ENCODE results near the gene EIF2B4.
A peak's percentile ranks its signal among the peaks of the same experiment; 100 is the strongest.

Gene EIF2B4

GRCh38 chr2:27370026-27370815, at the start of gene EIF2B4, which contains the start of gene SNX17:
EIF2B4 (minus strand) TSS chr2:27370338; CDS start chr2:27370314, 24 bp downstream.
SNX17 (plus strand) TSS chr2:27370616; CDS start chr2:27370744, 128 bp downstream.
- peak; percentile 96 to 100 (median 99) for DNase-seq

- no peak for DNase-seq
These were observed 46.0 kb upstream of the EIF2B4 start for GRCh38 chr2:27416151-27416550.

DNA sequence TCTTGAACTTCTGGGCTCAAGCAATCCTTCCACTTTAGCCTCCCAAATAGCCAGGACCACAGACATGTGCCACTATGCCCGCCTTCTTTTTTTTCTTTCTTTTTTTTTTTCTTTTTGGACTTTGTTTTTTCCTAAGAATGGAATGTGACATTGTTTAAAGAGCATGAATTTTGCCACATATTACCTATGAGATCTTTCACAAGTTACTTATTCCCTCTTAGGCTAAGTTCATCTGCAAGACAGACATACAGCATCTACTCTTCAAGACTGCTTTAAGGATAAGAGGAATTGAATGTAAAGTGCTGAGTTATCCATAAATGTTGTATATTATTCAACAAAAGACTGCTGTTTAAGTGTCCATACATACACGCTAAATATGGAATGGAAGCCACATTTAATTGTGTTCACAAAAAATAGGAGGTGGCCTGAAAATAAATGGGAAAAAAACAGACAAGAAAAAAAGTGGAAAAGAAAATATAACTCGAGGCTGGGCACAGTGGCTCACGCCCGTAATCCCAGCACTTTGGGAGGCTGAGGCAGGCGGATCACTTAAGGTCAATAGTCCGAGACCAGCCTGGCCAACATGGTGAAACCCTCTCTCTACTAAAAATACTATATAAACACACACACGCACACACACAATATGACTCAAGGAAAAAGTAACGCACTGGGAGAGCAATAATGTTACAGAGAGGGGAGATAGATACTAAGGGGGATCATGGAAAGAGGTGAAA, 42.4 kb upstream of the EIF2B4 start:
- no peak for DNase-seq

DNA sequence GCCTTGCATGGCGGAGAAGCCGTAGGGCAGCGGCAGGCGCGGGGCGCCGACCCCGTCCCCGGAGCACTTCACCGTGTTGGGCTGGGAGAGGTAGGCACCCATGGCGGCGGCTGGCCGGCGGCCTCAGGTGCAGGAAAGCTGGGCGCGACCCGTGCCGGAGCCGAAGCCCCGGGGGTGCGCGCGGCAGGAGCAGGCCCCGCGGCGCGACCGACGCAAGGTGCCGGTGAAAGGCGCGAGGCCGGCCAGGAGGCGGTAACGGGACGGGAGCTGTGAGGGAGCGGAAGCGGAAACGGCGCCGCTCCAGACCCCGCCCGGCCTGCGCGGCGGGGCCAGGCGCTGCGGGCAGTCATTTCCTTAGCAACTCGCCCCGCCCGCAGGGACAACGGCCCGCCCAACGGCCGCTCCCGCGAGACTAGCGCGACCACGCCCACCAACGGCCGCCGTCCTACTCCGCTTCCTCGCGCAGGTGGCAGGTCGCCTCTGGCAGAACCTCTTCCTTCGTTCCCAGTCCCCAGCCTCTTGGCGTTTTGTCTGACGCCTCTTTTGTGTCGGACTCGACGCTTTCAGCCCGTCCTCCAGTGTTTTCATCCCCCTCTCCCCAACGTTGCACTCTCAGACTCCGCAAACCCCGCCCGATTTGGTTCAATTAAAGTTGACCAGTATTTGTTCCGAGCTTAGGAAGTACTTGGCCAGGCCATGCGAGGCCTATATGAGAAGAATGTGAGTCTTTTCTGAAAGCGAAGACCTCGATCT, 39.4 kb upstream of the EIF2B4 start, which contains the start of gene PPM1G:
TSS of gene PPM1G (minus strand) at position 271 of the 753 bp plus-strand sequence. CDS start at position 102, 169 bp downstream.
- peak; percentile 24 to 95 (median 89) for DNase-seq

DNA sequence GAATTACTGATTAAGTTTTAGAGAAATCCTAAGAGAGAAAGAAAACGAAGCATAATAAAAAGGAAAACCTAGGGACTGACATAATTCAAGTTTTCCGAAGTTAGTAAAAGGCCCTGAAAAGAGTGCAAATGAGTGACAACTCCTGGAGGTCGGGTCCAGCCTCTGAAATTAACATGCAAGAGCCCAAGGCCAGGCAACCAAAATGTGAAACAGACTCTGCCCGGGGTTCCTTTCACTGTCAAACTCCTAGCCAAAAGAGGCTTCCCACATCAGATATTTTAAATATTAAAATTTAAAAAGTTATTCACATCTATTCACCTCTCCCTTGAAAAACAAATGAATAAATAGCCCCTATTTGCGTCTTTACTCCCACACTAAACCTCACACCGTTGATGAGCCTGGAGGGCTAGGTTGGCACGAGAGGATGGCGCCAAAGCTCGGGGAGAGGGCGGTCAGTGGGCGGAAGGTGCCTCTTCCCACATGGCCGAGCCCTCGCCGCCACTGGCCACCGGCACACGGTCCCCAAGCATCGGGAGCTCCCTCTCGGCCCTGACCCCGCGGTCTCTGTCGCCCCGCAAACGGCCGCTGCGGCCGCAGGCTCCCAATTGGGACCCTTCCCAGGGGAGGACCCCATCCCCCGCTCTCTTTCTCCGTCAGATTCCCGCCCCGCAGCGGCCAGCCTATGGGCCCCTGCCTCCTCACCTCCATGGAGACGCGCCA, 38.6 kb upstream of the EIF2B4 start:
- DNase-seq = no peak

GRCh38 chr2:27407798-27408491, 37.8 kb upstream of the EIF2B4 start:
- no peak for DNase-seq

DNA sequence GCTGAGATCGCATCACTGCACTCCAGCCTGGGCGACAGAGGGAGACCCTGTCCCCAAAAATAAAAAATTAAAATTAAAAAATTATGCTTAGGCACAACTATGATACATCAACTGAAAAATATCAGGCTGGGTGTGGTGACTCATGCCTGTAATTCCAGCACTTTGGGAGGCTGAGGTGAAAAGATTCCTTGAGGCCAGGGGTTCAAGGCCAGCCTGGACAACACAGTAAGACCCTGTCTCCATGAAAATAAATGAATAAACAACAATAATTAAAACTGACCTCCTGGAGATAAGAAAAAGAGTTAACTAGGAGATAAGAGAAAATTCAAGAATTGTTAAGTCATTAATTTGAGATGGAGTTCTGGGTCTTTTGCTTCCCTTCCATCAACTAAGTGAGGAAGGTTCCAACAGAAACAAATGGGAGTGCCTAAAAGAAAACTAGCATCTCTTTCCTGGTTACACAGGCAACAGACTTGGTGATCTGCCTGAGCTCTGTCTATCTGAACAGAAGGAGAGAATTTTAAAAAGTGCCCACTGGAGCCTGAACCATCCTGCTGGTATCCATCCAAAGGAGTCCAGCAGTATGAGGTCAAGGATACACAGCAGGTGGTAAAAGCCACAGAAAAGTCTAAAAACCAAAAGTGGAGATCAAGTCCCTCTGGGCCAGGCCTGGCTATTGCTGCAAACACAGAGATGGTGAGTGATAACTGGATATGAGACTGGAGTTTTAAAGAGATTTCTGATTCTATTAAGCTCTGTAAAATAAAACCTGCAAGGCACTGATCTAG, 30.4 kb upstream of the EIF2B4 start:
- no peak for DNase-seq

DNA sequence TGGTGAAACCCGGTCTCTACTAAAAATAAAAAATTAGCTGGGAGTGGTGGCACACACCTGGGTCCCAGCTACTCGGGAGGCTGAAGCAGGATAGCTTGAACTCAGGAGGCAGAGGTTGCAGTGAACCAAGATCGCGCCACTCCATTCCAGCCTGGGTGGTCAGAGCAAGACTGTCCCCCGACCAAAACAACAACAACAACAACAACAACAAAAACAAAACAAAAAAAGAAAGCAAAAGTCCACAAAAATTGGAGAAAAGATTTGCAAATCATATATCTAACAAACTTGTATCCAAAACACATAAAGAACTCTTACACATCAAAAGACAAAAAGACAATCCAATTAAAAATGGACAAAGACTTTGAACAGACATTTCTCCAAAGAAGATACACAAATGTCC, 28.8 kb upstream of the EIF2B4 start:
- DNase-seq = no peak

DNA sequence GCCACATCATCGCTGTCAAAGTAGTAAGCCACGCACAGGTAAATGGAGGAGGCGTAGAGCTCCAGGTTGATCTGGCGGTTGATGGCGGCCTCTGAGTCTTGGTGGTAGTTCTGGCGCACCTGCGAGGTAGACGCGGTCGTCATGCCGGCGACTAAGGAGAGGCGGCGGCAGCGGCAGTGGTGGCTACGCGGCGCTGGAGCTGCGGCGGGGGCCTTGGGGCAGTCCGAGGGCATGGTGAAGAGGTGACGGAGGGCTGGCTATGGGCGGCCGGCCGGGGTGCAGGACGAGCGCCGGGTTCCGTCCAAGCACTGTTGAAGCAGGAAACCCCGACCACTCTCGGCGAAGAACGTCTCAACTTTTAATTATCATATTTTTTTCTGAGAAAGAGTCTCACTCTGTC, 23.1 kb upstream of the EIF2B4 start:
- no peak for DNase-seq

- no peak for DNase-seq
These were observed 20.9 kb upstream of the EIF2B4 start for GRCh38 chr2:27390822-27391679.

- no peak for DNase-seq
These were observed 11.5 kb upstream of the EIF2B4 start for GRCh38 chr2:27381577-27382181.

DNA sequence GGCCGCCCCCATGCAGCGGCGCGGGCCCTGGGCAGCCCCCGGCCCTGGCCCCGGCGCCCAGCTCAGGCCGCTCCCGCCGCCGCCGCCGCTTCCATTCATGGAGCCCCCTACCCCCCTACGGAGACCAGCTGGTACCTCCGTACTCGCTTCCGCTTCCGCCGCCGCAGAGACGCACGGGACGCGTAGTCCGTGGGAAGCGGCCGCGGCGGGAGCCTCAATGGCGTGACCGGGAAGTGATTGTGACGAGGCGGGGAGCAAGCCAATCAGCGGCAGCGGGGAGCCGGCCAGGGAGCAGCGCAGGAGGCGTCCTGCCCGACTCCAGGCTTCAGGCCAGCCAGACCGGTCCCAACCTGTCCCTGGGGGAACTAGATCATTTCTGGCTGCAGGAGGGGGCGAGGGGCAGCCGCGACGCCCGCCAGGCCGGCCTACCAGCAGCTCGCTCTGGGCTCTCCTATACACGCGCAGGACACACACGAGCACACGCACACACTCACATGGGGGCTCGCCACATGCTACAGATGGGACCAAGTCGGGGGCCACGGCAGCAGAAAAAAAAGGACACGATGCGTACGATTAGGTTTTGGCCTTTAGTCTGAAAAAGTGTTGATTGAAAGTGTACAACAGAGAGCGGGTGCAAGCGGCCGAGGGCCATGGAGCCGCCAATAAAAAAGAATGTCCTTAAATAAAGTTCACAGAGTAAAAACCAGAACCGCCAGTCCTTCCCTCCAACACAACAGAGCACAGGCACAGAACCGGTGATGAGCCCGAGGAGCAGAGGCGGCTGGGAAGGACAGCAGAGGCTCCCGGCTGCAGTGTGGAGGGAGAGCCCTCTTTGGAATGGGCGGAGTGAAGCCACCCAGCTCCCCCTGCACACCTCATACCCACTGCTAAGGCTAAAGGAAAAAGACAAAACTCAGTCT, 10.7 kb upstream of the EIF2B4 start, which contains the start of gene ZNF513:
TSS of gene ZNF513 (minus strand) at position 109 of the 920 bp plus-strand sequence. CDS start 208 bp downstream, outside the sequence.
- peak; percentile 54 to 98 (median 96) for DNase-seq

GRCh38 chr2:27379836-27380625, 9.9 kb upstream of the EIF2B4 start:
- DNase-seq = peak in 8 of 14 donors; percentile 65 to 92 (median 78)

GRCh38 chr2:27379383-27379835, 9.3 kb upstream of the EIF2B4 start:
- no peak for DNase-seq

DNA sequence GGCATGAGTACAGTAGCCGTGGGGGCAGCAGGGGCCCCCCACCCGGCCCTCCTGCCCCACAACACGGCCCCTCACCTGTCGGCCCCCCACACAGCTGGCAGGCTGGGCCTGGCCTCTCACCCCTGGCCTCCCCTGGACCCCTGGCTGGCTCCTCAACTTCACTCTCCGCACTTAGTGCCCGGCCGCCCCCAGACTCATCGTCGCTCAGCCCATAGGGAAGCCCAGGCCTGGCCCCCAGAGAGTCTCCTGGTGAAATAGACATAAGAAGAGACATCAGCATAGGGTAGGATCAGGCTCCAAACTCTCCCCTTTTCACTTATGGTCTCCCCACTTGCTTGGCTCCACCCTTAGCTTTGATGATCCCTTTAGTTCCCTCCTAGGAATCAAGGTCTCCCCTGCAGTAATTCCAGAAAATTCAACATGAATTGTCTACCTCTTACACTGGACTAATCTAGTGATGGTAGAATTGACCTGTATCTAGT, 8.7 kb upstream of the EIF2B4 start:
- DNase-seq = peak in 1 of 14 donors; percentile 15

DNA sequence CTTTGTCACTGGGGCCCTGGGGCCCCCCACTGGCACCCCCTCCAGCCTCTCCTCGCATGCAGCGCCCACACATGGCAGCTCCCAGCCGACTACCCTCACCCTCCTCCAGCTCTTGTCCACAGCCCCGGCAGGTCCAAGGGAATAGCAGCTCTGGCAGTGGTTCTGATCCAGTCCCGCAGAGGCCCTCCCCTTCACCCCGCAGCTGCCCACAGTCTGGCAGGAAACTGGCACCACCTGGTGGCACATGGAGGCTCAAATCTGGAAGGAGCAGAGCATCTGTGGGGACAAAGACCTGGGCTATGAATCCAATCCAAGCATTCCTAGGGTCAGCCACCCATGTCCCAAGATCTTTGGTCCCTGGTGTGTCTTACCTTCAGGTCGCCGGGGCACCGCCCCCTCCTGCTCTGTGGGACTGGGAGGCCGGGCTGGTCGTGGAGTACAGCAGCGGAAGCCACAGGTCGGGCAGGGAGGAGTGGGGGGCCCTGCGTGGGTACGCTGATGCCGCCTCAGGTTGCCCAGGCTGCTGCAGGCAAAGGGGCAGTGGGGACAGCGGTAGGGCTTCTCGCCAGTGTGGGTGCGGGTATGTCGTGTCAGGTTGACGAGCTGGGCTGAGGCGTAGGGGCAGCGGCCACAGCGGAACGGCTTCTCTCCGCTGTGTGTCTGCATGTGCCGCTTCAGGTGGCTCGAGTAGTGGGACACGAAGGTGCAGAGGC, 8.1 kb upstream of the EIF2B4 start:
- DNase-seq = no peak

Data from C1 segment of cervical spinal cord (tissue), 14 donors.